HG03095 (cell line): ENCODE data around the gene HUNK.
"Not testable (repeated sequence)": the region's sequence is repeated elsewhere in the genome, so short reads cannot be mapped to it uniquely, and the experiment has no call there.

ENCODE experiments used
- ATAC-seq: cut with Tn5 transposase; IDR thresholded peaks from one replicate; pipeline ENCODE4 v1.9.1; 2021; ENCODE audit warnings: moderate library complexity; ENCODE audit not compliant: unreplicated experiment

Gene HUNK

GRCh38 chr21:31870472-31871193, 2.2 kb upstream of the HUNK start:
- no peak for ATAC-seq

- not testable (repeated sequence) for ATAC-seq
These were observed 1.4 kb upstream of the HUNK start for GRCh38 chr21:31871371-31871770.

- no peak for ATAC-seq
These were observed 758 bp upstream of the HUNK start for GRCh38 chr21:31872072-31872451.

GRCh38 chr21:31873275-31873695, 465 bp downstream of the HUNK start:
- no peak for ATAC-seq

- no peak for ATAC-seq
These were observed 1.1 kb downstream of the HUNK start for GRCh38 chr21:31873696-31874599.

GRCh38 chr21:31874812-31875212, 2.0 kb downstream of the HUNK start:
- no peak for ATAC-seq

GRCh38 chr21:31875496-31876015, 2.7 kb downstream of the HUNK start:
- no peak for ATAC-seq

- no peak for ATAC-seq
These were observed 4.7 kb downstream of the HUNK start for GRCh38 chr21:31877463-31877957.

GRCh38 chr21:31878831-31879230, 6.0 kb downstream of the HUNK start:
- ATAC-seq = no peak

- no peak for ATAC-seq
These were observed 6.4 kb downstream of the HUNK start for GRCh38 chr21:31879241-31879650.

- ATAC-seq = no peak
These were observed 7.1 kb downstream of the HUNK start for GRCh38 chr21:31879911-31880310.

GRCh38 chr21:31880816-31881215, 8.0 kb downstream of the HUNK start:
- no peak for ATAC-seq

- ATAC-seq = no peak
These were observed 9.9 kb downstream of the HUNK start for GRCh38 chr21:31882711-31883110.

GRCh38 chr21:31885146-31885545, 12.3 kb downstream of the HUNK start:
- no peak for ATAC-seq

- ATAC-seq = no peak
These were observed 14.1 kb downstream of the HUNK start for GRCh38 chr21:31886915-31887314.

GRCh38 chr21:31887391-31887841, 14.6 kb downstream of the HUNK start:
- ATAC-seq = no peak

GRCh38 chr21:31888936-31889371, 16.1 kb downstream of the HUNK start:
- no peak for ATAC-seq

GRCh38 chr21:31889460-31889859, 16.6 kb downstream of the HUNK start:
- no peak for ATAC-seq

GRCh38 chr21:31892686-31893085, 19.9 kb downstream of the HUNK start:
- ATAC-seq = no peak

- ATAC-seq = no peak
These were observed 21.1 kb downstream of the HUNK start for GRCh38 chr21:31893851-31894415.

- ATAC-seq = no peak
These were observed 21.6 kb downstream of the HUNK start for GRCh38 chr21:31894457-31894856.
